Stimulated activated CD4-positive, alpha-beta T cell treated with anti-CD3 and anti-CD28 coated beads, Interleukin-2, amount 100 ng/mL, for 4 hours (primary cell): ENCODE data around the gene PDE7B.

Experiments
- DNase-seq: peaks from one replicate; pipeline ENCODE4 v3.0.0-alpha.2; 2020; ENCODE audit warnings: low read depth

PDE7B gene

GRCh38 chr6:136150961-136151360, 299.5 kb downstream of the PDE7B start:
- DNase-seq: no peak

- DNase-seq: no peak
Measured at GRCh38 chr6:136153707-136154375, 302.3 kb downstream of the PDE7B start.

GRCh38 chr6:136155191-136155590, 303.7 kb downstream of the PDE7B start:
- no peak for DNase-seq

- no peak for DNase-seq
Measured at GRCh38 chr6:136157743-136158142, 306.2 kb downstream of the PDE7B start.

- no peak for DNase-seq
Measured at GRCh38 chr6:136158387-136158821, 306.9 kb downstream of the PDE7B start.

- no peak for DNase-seq
Measured at GRCh38 chr6:136158971-136159370, 307.5 kb downstream of the PDE7B start.

GRCh38 chr6:136160250-136160649, 308.7 kb downstream of the PDE7B start:
- no peak for DNase-seq

- no peak for DNase-seq
Measured at GRCh38 chr6:136161950-136162349, 310.4 kb downstream of the PDE7B start.

- no peak for DNase-seq
Measured at GRCh38 chr6:136163260-136163659, 311.8 kb downstream of the PDE7B start.

GRCh38 chr6:136166815-136167214, 315.3 kb downstream of the PDE7B start:
- DNase-seq: no peak

GRCh38 chr6:136169394-136170148, 318.1 kb downstream of the PDE7B start:
- no peak for DNase-seq

- no peak for DNase-seq
Measured at GRCh38 chr6:136171231-136171630, 319.7 kb downstream of the PDE7B start.

- no peak for DNase-seq
Measured at GRCh38 chr6:136173519-136174507, 322.3 kb downstream of the PDE7B start.

GRCh38 chr6:136174510-136174909, 323.0 kb downstream of the PDE7B start:
- no peak for DNase-seq

- no peak for DNase-seq
Measured at GRCh38 chr6:136175873-136176272, 324.4 kb downstream of the PDE7B start.

GRCh38 chr6:136178749-136179148, 327.2 kb downstream of the PDE7B start:
- no peak for DNase-seq

GRCh38 chr6:136180704-136181511, 329.4 kb downstream of the PDE7B start:
- no peak for DNase-seq

- no peak for DNase-seq
Measured at GRCh38 chr6:136181512-136181833, 330.0 kb downstream of the PDE7B start.

GRCh38 chr6:136181861-136182260, 330.4 kb downstream of the PDE7B start:
- DNase-seq: no peak

- no peak for DNase-seq
Measured at GRCh38 chr6:136184738-136185137, 333.2 kb downstream of the PDE7B start.

- no peak for DNase-seq
Measured at GRCh38 chr6:136186363-136186762, 334.9 kb downstream of the PDE7B start.

GRCh38 chr6:136188486-136188885, 337.0 kb downstream of the PDE7B start:
- DNase-seq: no peak
